ENCODE results near the gene DOCK3. TPM values are rescaled to one million over a fixed set of nuclear protein-coding genes. Genes with fewer than 3 reads are reported as not detected.

Gene DOCK3, protein sequence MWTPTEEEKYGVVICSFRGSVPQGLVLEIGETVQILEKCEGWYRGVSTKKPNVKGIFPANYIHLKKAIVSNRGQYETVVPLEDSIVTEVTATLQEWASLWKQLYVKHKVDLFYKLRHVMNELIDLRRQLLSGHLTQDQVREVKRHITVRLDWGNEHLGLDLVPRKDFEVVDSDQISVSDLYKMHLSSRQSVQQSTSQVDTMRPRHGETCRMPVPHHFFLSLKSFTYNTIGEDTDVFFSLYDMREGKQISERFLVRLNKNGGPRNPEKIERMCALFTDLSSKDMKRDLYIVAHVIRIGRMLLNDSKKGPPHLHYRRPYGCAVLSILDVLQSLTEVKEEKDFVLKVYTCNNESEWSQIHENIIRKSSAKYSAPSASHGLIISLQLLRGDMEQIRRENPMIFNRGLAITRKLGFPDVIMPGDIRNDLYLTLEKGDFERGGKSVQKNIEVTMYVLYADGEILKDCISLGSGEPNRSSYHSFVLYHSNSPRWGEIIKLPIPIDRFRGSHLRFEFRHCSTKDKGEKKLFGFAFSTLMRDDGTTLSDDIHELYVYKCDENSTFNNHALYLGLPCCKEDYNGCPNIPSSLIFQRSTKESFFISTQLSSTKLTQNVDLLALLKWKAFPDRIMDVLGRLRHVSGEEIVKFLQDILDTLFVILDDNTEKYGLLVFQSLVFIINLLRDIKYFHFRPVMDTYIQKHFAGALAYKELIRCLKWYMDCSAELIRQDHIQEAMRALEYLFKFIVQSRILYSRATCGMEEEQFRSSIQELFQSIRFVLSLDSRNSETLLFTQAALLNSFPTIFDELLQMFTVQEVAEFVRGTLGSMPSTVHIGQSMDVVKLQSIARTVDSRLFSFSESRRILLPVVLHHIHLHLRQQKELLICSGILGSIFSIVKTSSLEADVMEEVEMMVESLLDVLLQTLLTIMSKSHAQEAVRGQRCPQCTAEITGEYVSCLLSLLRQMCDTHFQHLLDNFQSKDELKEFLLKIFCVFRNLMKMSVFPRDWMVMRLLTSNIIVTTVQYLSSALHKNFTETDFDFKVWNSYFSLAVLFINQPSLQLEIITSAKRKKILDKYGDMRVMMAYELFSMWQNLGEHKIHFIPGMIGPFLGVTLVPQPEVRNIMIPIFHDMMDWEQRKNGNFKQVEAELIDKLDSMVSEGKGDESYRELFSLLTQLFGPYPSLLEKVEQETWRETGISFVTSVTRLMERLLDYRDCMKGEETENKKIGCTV (N-terminal part only)
- 1 to 10 TPM; 1.3 to 1.8 (median 1.6) TPM for polyA plus RNA-seq (ENCODE audit: insufficient read length in 4 of 4)

DNA sequence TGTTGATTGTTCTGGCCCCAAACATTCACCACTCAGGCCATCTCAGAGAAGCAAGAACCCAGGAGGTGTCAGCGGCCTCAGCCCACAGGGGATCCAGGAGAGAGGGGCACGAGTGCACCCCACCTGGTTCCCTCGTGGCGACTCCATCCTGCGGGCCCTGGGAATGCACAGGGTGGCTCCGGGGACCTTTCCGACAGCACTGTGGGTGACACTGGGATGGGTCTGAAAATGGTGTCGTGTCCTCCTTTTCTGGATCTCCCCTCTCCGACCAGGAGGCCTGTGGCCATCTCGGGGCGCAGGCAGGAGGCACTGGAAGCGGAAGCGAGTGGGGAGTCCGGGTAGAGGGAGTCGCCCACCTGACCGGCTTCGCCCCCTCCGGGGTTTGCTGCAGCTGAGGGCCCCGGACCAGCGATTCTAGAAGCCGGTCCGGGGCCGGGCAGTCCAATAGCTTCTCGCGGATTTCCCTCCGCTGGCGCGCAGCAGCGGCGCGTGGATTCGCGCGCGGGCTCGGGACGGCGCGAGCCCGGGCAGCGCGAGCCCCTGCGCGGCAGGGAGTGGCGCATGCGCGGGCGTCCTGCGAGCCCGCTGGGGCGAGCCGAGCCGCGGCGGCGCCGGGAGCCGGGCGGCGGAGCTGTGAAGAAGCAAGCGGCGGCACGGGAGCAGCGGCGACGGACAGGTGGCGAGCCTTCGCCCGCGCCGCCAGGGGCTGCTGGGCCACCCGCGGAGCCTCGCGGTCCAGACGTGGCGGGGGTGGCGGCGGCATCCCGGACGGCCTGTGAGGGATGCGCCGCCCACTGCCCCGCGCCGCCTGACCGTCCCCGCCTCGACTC is at the start of gene DOCK3:
Gene DOCK3 (plus strand): TSS at position 579 of the 830 bp plus-strand sequence. CDS start 337 bp downstream, outside the sequence.
- DNase-seq (ENCODE audit: low read depth in 4 of 4, low spot score in 3 of 4): peak in 3 of 4 donors; percentile 39 to 44 (median 43)

DNA sequence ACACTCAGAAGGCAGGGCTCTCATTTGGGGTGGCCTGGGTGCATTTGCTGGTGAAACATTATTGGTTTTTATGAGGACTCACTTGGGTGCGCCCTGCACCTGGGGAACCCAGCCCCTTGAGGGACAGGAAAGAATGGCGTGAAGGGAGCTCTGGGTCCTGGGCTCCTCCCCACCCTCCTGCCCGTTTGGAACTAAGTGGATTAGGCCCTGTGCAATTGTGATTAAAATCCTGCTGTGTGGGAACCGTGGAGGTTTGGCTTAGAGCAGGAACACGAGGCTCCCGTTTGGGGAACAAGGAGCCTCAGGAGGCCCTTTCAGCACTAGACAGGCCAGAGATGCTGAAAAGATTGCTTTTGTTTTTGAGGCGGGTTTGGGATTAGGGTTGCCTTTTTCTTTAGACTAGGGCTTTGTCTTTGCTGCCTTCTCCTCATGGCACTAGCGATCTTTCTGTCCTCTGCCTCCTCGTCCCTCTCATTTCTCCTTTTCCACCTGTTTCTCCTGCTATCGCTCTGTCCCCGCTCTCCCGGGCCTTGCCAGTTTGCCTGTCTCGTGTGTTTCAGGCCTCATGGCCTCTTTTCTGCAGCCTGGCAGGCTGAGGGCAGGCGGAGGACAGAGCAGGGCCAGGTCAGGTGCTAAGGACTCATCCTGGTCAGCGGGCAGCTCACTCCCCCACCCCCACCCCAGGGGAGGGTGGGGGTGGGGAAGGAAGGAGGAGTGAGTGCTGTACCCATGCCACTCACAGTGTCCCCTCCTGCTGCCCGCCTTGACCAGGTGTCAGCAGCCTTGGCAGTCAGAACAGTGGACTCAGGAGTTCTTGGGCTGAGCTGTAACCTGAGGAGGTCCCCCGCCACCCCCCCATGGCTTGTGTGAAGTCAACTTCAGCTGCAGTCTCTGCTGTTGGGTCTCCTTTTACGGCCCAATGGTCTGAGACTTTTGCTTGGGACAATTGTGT is 49.2 kb upstream of the DOCK3 start:
- DNase-seq (ENCODE audit: low read depth in 4 of 4, low spot score in 3 of 4): no peak

DNA sequence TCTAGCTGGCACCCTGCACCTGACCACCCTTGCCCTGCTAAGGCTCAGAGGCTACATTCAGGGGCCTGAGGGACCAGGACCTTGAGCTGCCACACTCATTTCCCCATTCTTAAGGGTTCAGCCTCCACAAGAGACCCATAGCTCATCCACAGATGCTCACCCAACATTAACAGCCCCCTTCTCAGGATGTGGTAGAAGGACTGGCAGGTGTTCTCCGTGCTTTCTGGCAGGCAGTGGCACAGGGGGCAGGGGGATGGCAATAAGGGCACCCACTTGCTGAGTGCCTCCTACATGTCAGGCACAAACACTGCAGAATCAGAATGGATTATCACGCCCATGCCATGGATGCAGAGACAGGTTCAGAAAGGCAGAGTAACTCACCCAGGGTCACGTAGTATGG is 48.3 kb upstream of the DOCK3 start:
- DNase-seq (ENCODE audit: low read depth in 4 of 4, low spot score in 3 of 4): no peak

DNA sequence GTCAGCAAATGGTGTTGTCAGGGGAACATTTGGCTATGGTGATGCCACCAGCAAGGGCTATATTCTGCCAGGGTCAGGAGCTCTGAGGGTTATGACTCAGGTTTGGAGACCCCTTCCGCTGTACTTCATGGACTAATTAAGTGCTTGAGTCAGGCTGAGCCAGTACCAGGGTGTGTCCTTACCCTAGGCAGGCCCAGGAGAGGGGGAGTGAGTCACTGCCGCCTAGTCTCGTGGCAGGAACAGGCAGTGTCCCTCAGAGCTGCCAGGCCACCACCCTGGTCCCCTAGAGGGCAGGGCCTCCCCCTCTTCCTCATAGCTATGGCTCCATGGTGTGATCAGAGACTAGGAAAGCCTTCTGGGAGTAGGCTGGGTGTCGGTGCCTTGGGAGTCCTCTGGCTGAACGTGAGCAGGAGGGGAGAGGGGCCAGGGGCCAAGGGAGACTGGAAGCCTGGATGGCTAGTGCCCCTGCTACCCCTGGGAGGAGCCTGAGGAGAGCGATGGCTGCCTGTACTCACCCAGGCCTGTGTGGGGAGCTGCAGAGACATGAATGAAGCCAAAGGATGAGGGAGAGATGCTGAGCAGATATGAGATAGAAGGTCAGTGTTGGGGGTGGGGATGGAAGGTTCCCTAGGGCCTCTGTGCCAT is 47.2 kb upstream of the DOCK3 start:
- no peak for DNase-seq (ENCODE audit: low read depth in 4 of 4, low spot score in 3 of 4)

DNA sequence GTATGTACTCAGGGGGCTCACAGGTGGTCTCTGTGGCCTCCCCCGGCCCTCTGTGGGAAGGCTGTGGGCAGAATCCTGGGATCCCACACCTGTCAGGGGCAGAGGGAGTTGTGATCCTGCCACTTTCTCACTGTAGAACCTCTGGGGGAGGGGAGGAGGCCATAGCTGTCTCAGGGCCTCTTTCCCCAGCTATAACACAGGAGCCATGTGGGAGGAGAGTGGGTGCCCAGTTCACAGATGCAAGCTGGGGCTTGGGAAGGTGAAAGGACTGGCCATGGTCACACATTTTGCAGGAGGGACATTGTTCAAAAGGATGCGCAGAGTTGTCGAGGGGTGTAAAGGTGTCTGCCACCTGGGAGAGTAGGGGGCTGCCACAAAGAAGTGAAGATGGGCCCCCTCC is 46.1 kb upstream of the DOCK3 start:
- no peak for DNase-seq (ENCODE audit: low read depth in 4 of 4, low spot score in 3 of 4)

DNA sequence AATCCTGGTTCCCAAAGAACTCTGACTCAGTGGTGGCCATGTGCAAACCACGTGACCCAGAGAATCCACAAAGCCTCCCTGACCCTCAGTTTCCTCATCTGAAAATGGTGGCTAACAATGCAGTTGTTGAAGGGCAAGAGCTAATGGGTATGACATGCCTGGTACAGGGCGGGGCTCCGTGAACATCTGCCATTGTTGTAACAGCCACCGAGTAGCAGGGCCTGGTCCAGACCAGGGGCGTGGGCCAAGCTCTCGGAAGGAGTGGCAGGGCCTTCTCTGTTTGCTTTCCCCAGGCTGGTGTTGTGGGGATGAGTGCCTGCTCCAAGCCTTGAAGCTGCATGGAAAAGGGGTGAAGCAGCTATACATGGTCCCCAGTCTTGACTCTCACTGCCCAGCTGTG is 44.3 kb upstream of the DOCK3 start:
- no peak for DNase-seq (ENCODE audit: low read depth in 4 of 4, low spot score in 3 of 4)

DNA sequence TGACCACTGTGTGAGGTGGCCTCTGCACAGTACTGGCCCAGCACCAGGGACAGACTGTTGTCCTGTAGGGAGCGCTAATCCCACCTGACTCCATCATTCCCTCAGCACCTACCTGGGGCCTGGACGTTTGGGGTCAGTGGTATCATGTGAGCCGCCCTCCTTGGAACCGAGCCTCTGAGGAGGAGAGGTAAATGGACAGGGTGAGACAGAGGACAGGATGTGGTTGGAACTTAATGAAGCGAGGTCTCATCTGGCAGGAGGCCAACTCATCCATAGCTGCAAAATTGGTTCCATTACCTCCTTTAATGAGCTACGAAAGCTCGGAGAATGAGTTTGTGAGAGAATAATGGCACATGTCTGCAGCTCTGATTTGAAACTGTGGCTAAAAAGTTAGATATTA is 43.9 kb upstream of the DOCK3 start:
- no peak for DNase-seq (ENCODE audit: low read depth in 4 of 4, low spot score in 3 of 4)

DNA sequence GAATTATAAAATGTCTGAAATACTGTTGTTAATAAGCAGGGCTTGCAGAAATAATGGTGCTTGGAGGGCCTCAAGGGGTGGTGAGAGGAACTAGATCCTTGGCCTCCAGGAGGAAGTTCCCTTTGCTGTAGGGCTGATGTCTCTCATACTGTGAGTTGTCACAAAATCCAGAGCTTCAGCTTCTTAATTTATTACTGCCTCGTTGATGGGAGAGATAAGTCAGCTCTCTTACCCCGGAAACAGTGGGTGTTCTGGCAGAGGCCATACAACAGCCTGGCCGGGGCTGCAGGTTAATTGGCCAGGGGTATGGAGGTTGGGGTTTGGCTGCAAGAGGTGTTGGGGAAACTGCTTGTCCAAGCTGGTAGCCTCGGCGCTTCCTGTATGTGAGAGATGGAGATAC is 42.3 kb upstream of the DOCK3 start:
- DNase-seq (ENCODE audit: low read depth in 4 of 4, low spot score in 3 of 4): no peak

DNA sequence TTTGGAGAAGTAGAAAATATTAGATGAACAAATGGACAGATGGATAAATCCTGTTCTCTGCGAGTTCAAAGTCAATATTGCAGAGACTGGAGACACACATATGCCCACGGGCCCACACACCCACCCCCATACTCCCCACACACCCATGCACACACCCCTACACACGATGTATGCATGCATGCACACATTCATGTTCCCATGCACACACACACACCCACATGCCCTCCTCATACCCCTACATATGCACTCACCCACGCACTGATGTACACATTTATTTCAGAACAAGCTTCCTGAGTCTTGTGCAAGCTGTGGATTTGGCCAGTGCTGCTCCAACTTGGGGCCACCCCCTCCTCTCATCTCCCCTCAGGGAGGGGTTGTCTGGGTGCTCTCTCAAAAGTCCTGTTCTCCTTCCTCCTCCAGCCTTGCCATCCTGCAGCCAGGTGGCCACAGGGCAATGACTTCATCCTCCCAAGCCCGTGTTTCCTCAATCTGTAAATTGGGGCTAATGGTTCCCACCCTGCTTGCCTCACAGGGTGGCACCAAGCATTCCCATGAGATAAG is 41.4 kb upstream of the DOCK3 start:
- no peak for DNase-seq (ENCODE audit: low read depth in 4 of 4, low spot score in 3 of 4)

DNA sequence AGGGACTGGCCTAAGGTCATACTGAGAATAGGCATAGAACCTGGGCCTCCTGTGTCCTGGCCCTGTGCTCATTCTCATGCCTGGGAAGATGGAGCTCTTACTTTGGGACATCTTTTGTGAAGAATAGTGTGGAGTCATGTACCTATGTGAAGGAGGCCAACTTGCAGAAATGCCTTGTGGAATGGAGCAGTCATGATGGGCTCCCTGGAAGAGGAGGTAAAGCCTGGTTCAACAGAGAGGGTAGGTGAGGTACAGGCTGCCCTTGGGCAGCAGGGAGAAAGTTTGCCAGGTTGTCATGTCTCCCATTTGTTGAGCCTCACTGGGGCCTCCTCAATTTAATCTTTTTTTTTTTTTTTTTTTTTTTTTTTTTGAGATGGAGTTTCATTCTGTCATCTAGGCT is 39.7 kb upstream of the DOCK3 start:
- no peak for DNase-seq (ENCODE audit: low read depth in 4 of 4, low spot score in 3 of 4)

DNA sequence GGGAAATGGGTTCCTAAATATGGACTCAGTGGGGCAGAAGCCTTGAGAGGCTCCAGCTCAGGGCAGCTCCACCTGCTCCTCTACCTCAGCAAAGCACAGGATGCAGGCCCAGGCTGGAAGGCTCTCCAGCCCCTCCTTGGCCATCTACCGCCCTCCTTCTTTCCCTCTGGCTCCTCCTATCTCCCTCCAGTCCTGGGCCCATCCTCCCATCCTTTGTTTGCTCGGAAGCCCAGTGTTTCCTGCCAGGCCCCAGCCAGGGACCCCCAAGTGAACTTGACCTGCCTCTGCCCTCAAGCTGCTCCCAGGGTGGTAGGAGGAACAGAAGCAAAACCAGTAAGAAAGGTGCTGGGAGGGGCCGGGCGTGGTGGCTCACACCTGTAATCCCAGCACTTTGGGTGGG is 37.7 kb upstream of the DOCK3 start:
- no peak for DNase-seq (ENCODE audit: low read depth in 4 of 4, low spot score in 3 of 4)

DNA sequence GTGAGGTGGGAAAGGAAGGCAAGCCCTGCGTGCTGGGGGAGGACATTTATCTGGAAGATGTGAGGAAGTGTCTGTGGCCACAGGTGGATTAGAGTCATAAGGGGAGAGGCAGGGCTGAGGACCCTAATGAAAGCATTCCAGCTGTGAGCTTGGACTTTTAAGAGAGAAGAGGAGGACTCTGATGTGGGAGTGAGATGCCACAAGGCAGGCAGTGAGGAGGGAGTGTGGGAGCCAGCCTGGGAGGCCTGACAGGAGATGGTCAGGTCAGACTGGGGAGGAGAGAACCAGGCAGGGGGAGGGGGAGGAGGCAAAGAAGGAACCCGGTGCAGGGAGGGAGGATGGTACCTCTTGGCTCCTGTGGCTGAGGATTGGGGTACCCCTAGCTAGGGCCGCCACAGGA is 36.8 kb upstream of the DOCK3 start:
- no peak for DNase-seq (ENCODE audit: low read depth in 4 of 4, low spot score in 3 of 4)

DNA sequence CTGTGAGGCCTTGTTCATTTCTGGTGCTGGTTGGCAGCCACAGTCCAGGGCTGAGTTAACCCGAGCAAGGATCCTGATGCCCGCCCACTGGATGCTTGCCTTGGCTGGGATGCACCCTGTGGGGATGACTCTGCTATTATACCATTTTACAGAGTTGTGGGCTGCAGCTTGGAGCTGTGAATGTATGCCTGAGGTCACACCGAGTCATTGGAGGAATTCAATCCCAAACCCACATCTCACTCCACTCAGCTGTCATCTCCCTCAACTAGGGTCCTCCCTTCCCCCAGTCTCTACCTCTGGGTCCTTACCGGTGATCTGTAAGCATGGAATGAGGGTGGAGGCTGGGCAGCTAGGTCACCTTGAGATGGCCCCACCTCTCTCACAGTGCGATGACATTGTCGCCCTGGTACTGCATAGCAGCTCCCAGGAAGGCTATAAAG is 35.7 kb upstream of the DOCK3 start:
- DNase-seq (ENCODE audit: low read depth in 4 of 4, low spot score in 3 of 4): no peak

DNA sequence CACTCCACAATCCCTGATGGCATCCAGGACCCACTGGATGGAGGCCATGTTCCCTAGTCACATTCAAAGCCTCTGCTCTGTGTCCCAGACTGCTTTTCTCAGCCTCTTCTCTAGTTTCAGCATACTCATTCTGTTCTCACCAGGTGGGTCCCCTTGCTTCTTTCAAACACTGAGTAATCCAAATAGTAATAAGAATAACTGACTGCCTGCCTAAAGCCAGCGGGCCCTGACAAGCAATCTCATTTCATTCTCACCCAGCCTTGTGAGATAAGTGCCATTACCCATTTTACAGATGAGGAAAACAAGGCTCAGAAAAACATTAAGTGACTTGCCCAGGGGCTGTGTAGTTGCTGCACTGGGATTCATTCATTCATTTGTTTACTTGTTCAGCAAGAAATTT is 32.3 kb upstream of the DOCK3 start:
- no peak for DNase-seq (ENCODE audit: low read depth in 4 of 4, low spot score in 3 of 4)

DNA sequence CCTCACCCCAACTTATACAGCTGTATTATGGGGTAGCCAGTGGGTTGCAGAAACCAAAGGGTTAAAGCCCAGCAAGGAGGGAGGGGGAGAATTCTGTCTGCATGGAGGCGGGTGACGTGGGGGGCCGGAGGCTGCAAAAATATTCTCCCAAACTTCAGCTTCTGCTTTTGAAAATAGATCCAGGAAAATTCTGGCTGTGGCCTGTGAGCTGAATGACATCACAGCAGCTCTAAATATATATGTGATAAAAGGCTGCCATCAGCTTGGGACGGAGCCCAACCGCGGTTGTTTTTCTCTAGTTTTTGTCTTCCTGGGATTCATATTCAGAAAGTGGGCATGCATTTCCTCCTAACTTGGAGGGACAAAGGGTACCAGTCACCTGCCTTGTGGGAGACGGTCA is 30.2 kb upstream of the DOCK3 start:
- DNase-seq (ENCODE audit: low read depth in 4 of 4, low spot score in 3 of 4): no peak

DNA sequence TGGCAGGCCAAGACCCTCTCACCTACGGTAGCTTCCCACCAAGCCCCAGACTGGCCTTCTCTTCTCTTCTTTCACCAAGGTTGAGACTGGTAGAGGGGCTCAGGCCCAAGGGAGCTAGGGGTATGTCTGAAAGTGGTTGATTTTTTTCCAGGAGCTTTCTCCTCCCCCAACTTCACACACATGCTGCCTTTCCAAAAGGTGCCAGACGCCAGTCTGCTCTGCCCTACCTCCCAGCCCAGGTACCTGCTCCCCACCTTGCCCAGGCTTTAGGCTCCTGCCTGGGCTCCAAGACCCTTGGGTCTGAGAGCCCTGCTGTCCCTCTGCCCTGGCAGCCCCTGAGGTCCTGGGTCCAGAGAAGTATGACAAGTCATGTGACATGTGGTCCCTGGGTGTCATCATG is 29.3 kb upstream of the DOCK3 start:
- no peak for DNase-seq (ENCODE audit: low read depth in 4 of 4, low spot score in 3 of 4)

DNA sequence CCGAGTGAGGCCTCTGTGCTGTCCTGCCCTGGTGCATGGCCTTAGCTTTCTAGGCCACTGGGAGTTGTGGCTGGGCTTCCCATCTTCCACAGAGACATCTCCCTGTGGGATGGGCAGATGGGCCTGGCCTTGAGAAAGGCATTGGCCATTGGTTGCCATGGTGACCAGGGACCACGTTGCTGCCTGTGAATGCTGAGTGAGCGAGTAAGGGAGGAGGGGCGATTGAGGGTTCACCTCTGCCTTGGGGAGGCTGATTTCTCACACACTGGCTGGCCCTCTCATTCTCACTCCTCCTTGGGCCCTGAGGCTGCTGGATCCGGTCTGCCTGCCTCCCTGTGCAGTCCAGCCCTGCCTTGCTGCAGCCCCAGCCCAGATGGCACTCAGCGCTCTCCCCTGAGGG is 26.4 kb upstream of the DOCK3 start:
- no peak for DNase-seq (ENCODE audit: low read depth in 4 of 4, low spot score in 3 of 4)

DNA sequence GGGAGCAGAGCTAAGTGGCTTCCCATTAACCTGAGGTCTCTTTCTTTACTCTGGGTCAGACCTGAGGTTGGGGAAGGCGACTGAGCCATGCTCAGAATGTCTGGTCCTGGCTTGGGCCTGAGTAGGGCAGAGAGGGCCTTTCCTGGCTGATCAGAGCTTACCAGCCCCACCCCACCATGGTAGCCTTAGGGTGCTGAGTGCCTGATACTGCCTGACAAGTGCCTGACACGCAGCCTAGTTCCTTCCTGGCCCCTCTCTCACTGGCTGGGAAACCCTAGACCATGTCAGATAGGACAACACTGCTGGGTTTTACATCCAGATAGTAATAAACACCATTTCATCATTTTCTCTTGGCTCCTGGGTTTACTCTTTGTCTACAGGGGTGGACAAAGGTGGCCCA is 25.8 kb upstream of the DOCK3 start:
- DNase-seq (ENCODE audit: low read depth in 4 of 4, low spot score in 3 of 4): no peak
